Lower leg skin (tissue), 4 donors: Measurements from ENCODE around the gene NXPH3. TPM values are rescaled to one million over a fixed set of nuclear protein-coding genes. Genes with fewer than 3 reads are reported as not detected.

Source experiments
- DNase-seq, 2 donors: peaks; one replicate each; pipeline ENCODE4 v3.0.0-alpha.2; 2019; ENCODE audit warnings: low spot score in 2 of 2
- H3K4me3 ChIP-seq: fragments of 200-600 bp; sonication (generic); 2 replicates; pipeline ENCODE4 v1.5.1; 2017; ENCODE audit warnings: mild to moderate bottlenecking, low read depth; ENCODE audit not compliant: poor library complexity, severe bottlenecking
- CTCF ChIP-seq, 3 donors: fragments of 450-650 bp; IDR thresholded peaks; one replicate each; pipeline ENCODE4 v1.5.1; 2016; ENCODE audit warnings: antibody characterized with exemption in 3 of 3, mild to moderate bottlenecking in 3 of 3, moderate library complexity in 2 of 3
- POLR2A ChIP-seq, 2 donors: fragments of 450-650 bp; IDR thresholded peaks; one replicate each; pipeline ENCODE4 v1.6.1; 2016 to 2017; ENCODE audit warnings: antibody characterized with exemption in 2 of 2, mild to moderate bottlenecking in 1 of 2, moderate library complexity in 1 of 2
- WGBS, 2 donors: methylation state at CpG; one replicate each; pipeline ENCODE4 v1.1.5; 2018; 5-methylcytosine and 5-hydroxymethylcytosine counted together
- intact Hi-C: fragments of 100-400 bp; cut with DNase I; formaldehyde crosslinking; loops from one replicate; pipeline ENCODE4 v1.15.0; 2023; ENCODE audit warnings: low total_unique reads
- total RNA-seq, 4 donors: library from RNA; depleted of rRNA; stranded (reverse); fragments of >200 nt; gene quantifications; one replicate each; pipeline ENCODE4 v1.1.0, GENCODE V29; 2016

Gene NXPH3
- total RNA-seq, 4 donors from 2014 or later, result 0.34 to 6.6 (median 2.7) TPM

- TF ChIP-seq CTCF (IDR thresholded peaks at IDR 0.05) (no peak), POLR2A (IDR thresholded peaks at IDR 0.05) (no peak)
- H3K4me3 ChIP-seq, result no peak overlapping the region
- DNase-seq, result no peak
- 87 to 88% methylated on average over 5 of the region's 5 CpGs for whole genome bisulfite sequencing, 2 donors
- intact Hi-C loops, result no loop called here
These were observed 7.6 kb downstream of the NXPH3 start for GRCh38 chr17:49583226-49583625.

- intact Hi-C loops, result no loop called here
- WGBS, 2 donors, result 63 to 69% methylated on average over 4 of the region's 4 CpGs
- no peak for DNase-seq
- no peak overlapping the region for H3K4me3 ChIP-seq
- no peak for TF ChIP-seq POLR2A (IDR thresholded peaks at IDR 0.05)
- no peak for TF ChIP-seq CTCF (IDR thresholded peaks at IDR 0.05)
These were observed 8.2 kb downstream of the NXPH3 start for GRCh38 chr17:49583889-49584288.

- TF ChIP-seq POLR2A (IDR thresholded peaks at IDR 0.05), result no peak
- TF ChIP-seq CTCF (IDR thresholded peaks at IDR 0.05), result no peak
- intact Hi-C loops, result no loop called here
- no peak for DNase-seq
- no peak overlapping the region for H3K4me3 ChIP-seq
- WGBS, 2 donors, result 67 to 79% methylated on average over 3 of the region's 3 CpGs
These were observed 9.9 kb downstream of the NXPH3 start for GRCh38 chr17:49585422-49586027.

- intact Hi-C loops, result no loop called here
- TF ChIP-seq CTCF (IDR thresholded peaks at IDR 0.05) (no peak), POLR2A (IDR thresholded peaks at IDR 0.05) (no peak)
- 71 to 76% methylated on average over 12 of the region's 12 CpGs for WGBS, 2 donors
These were observed 11.8 kb downstream of the NXPH3 start for GRCh38 chr17:49587366-49588073.

GRCh38 chr17:49588312-49588711 is 12.6 kb downstream of the NXPH3 start:
- DNase-seq, result no peak
- intact Hi-C loops, result no loop called here
- no peak overlapping the region for H3K4me3 ChIP-seq
- TF ChIP-seq CTCF (IDR thresholded peaks at IDR 0.05) (no peak), POLR2A (IDR thresholded peaks at IDR 0.05) (no peak)
- WGBS, 2 donors, result 84 to 93% methylated on average over 8 of the region's 8 CpGs

More at GRCh38 chr17:49587366-49588073, 11.8 kb downstream of the NXPH3 start:
- DNase-seq, result no peak
- H3K4me3 ChIP-seq, result no peak overlapping the region
